Activated naive CD4-positive, alpha-beta T cell treated with anti-CD3 and anti-CD28 coated beads, Interleukin-2, amount 50 U/mL, for 24 hours (primary cell): ENCODE measurements around the gene BPGM.

Source experiments
- H3K27ac Mint-ChIP-seq: one replicate; pipeline ENCODE4 v1.8.0; 2021; ENCODE audit warnings: mild to moderate bottlenecking, mixed read lengths
- H3K27me3 Mint-ChIP-seq: one replicate; pipeline ENCODE4 v1.8.0; 2021; ENCODE audit warnings: mixed read lengths
- H3K36me3 Mint-ChIP-seq: one replicate; pipeline ENCODE4 v1.8.0; 2021; ENCODE audit warnings: mixed read lengths
- H3K4me1 Mint-ChIP-seq: one replicate; pipeline ENCODE4 v1.8.0; 2021; ENCODE audit warnings: mixed read lengths
- H3K4me3 Mint-ChIP-seq: one replicate; pipeline ENCODE4 v1.8.0; 2021; ENCODE audit warnings: mild to moderate bottlenecking, mixed read lengths
- H3K9me3 Mint-ChIP-seq: one replicate; pipeline ENCODE4 v1.8.0; 2021; ENCODE audit warnings: mixed read lengths

The BPGM gene

DNA sequence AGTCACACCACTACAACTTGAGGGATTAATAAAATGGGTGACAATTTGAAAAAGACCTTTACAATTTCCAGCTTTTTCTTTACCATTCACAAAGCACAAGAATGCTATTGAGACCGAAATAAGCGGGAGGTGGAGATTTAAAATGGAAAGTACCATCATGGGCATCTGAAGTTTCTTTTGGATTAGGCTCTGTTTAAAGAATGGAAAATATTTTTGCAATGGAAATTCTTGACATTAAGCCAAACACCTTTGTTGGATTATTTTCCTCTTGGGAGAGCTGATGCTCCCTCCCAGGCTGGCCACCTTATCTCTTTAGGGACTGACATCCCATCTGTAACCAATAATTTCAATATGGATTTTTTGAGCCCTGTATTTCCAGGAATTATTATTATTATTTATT, 62.5 kb downstream of the BPGM start:
- Mint-ChIP-seq H3K9me3 (no peaks in the 10 kb centered on the region), H3K27me3 (no peaks in the 10 kb centered on the region), H3K4me1 (peaks cover 20% of the 10 kb centered on the region), H3K36me3 (no peaks in the 10 kb centered on the region), H3K4me3 (no peak overlapping the region), H3K27ac (no peak overlapping the region)

DNA sequence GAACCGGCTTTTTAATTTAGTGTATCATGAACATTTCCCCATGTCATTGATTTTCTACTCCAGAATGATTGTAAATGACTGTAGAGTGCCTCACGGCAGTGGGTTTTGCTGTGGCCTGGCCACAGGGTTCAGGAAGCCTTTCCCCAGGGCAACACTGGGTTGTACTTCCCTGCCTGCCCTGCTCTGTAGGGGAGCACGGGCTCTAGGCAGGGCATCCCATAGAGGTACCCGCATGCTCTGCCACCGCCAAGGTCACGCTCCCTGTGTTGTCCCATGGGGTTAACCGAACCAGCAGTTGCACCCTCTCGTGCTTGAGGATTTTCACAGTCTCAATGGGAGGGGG, 63.8 kb downstream of the BPGM start:
- Mint-ChIP-seq H3K4me3 (peak overlapping the region; percentile 82), H3K27me3 (no peaks in the 10 kb centered on the region), H3K36me3 (no peaks in the 10 kb centered on the region), H3K4me1 (peaks cover 20% of the 10 kb centered on the region), H3K27ac (peak overlapping the region; percentile 92), H3K9me3 (no peaks in the 10 kb centered on the region)

DNA sequence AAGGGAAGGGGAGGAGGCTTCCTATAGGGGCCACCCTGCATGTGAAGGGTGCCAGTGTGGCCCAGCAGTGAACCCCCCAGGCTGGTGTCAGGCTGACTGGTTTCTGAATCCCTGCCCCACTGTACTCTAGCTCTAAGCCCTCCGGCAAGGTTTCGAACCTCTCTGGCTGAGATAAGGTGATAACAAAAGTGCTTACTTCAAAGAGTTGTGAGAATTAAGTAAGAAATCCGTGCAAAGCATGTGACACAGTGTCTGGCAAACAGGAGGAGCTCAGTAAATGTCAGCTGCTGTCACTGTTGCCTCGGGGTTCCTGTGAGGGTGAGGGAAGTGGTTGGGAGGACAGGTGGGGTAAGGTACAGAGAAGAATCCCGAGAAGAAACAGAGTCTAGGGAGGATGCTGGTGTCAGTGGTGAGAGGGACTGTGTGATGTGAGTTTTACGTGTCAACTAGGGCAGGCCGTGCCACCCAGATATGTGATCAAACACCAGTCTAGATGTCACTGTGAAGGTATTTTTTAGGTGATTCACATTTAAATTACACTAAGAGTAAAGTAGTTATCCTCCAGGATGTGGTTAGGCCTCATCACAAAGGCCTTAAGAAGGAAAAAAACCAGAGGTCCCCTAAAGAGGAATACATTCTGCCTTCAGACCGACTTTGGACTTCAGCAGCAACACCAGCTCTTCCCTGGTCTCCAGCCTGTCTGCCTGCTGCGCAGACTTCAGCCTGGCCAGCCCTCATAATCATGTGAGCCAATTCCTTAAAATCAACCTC, 64.4 kb downstream of the BPGM start:
- Mint-ChIP-seq H3K27me3 (no peaks in the 10 kb centered on the region), H3K4me3 (peak overlapping the region; percentile 82), H3K27ac (peak overlapping the region; percentile 92)

DNA sequence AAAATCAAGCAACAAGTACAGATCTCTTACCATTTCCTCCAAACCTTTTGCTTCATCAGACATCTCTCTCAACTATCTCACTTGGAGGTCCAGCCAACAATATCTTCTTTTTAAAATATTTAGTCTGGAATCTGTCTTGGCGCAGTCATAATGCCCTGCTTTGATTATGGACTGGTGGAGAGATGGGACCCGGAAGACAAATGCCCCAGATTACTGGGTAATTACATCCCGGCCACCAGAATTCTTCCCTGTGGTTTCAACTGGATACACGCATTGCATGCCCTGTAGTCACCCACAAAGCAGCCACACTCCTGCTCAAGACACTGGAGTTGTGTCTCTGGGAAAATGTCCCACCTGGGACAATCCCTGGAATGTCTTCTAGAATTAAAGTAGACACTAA, 65.5 kb downstream of the BPGM start:
- H3K27ac Mint-ChIP-seq: no peak overlapping the region
- no peaks in the 10 kb centered on the region for H3K36me3 Mint-ChIP-seq
- no peaks in the 10 kb centered on the region for H3K9me3 Mint-ChIP-seq
- H3K4me1 Mint-ChIP-seq: peaks cover 20% of the 10 kb centered on the region
- no peaks in the 10 kb centered on the region for H3K27me3 Mint-ChIP-seq
- H3K4me3 Mint-ChIP-seq: peak overlapping the region; percentile 38

More for the DNA sequence above, 64.4 kb downstream of the BPGM start:
- no peaks in the 10 kb centered on the region for H3K9me3 Mint-ChIP-seq
- no peaks in the 10 kb centered on the region for H3K36me3 Mint-ChIP-seq
- peaks cover 20% of the 10 kb centered on the region for H3K4me1 Mint-ChIP-seq

DNA sequence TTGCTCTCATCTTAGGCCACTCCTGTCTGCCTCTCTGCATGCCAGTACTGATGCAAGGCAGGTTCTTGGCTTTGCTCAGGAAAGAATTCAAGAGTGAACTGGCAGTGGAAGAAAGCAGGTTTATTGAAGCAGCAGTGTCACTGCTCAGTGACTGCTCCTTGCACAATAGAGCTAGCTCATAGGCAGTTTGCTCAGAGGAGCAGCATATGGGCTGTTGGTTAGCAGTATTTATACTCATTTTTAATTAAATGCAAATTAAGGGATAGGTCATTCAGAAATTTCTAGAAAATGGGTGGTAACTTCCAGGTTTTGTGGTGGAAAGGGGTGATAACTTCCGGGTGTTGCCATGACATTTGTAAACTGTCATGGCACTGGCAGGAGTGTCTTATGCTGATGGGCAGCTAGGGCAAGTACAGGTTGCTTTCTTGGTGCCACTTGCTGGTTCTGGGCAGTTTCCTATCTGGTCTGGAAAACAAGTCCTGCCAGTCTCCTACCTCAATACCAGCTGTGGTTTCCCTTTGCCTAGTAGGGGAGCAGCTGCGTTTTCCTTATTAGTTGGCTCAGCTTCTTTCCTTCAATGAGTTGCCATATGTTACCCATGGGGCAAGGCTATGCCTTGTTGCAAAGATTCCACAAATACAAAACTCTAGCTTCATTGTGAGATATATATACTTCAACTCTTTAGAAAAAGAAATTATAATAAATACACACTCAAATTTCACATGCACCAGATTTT, 68.0 kb downstream of the BPGM start:
- Mint-ChIP-seq H3K9me3 (no peaks in the 10 kb centered on the region), H3K4me1 (peaks cover 20% of the 10 kb centered on the region), H3K27me3 (no peaks in the 10 kb centered on the region), H3K36me3 (peaks cover 3% of the 10 kb centered on the region), H3K27ac (no peak overlapping the region), H3K4me3 (no peak overlapping the region)

DNA sequence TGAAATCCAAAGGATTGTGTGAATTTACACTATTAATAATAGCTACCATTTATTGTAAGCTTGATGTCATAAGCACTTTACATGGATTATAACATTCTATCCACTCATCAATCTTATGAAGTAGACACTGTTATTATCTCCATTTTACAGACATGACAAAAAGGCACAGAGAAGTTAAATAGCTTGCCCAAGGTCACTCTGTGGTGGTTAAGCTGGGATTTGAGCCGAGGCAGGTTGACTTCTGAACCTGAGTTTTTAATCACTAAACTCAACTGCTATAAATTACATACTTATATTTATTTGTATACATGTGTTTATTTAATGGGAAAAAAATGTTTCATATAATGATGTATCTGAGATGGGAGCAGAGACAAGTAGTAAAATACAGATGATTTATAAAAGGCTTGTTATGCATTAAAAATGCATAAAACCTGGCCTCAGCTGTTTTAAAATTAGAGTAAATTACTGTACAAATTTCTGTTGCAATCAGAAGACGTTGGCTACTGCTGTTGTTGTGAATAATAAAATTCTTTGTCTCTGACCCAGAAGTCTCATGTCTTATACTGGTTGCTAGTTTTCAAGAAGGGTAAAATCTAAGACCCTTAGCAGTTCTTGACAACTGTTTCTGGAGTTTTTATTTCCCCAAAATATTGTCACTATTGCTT, 71.7 kb downstream of the BPGM start:
- H3K36me3 Mint-ChIP-seq: peaks cover 3% of the 10 kb centered on the region
- no peaks in the 10 kb centered on the region for H3K9me3 Mint-ChIP-seq
- H3K27ac Mint-ChIP-seq: no peak overlapping the region
- peaks cover 3% of the 10 kb centered on the region for H3K4me1 Mint-ChIP-seq
- no peak overlapping the region for H3K4me3 Mint-ChIP-seq
- H3K27me3 Mint-ChIP-seq: no peaks in the 10 kb centered on the region

DNA sequence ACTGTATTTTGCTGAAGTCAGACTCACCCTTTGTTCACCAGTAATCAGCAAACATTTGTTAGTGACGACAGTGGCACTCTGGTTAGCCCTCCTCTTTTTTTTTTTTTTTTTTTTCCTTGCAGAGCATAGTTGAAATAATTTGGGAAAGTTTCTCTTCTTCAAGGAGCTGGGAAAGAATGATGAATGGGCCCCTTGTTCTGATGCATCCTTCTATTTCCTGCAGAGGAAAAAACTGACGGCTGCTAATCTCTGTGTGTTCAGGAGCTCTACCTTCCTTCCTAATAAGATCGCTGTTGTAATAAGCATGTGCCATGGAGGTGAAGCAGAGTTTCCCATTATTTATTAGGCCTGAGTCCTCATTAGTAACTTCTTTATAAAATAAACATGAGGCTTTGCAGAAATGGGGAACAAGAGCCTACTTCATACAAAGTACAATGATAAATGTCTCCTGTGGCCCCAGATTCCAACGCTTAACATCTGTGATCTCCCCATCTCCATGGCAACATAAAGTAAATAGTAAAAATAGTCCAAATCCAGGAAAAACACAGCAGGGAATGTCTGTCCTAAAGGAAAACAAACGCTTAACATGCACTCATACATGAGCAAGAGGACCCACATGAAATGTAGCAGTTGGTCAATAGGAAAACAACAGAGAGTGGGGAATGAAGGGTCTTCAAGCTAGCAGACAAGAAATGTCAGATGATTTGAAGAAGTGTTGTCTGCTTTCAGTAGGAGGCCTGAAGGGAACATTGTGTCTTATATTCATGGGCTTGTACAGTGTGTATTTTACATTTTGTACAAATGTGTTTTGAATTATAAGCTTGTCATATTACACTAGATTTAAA, 73.7 kb downstream of the BPGM start:
- Mint-ChIP-seq H3K9me3 (no peaks in the 10 kb centered on the region), H3K36me3 (peaks cover 3% of the 10 kb centered on the region), H3K4me3 (no peak overlapping the region), H3K4me1 (no peaks in the 10 kb centered on the region), H3K27me3 (no peaks in the 10 kb centered on the region), H3K27ac (no peak overlapping the region)

DNA sequence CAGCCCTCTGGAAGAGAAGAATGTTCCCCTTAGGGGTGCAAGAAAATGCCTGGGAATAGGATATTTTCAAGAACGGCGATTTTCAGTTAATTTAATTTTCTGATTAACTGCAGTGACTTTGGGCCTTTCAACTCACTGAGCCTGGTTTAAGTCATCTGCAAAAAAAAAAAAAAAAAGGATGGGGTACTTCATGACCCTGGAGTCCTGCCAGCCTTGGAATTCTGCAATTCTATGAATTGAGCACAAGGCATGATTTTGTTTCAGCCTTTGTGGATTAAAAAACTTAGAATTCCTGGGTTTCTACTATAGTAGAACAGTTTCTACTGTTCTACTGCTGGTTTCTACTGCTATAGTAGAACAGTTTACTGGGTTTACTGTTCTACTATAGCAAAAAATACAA, 74.5 kb downstream of the BPGM start:
- Mint-ChIP-seq H3K9me3 (no peaks in the 10 kb centered on the region), H3K36me3 (peaks cover 4% of the 10 kb centered on the region), H3K27ac (no peak overlapping the region), H3K4me1 (no peaks in the 10 kb centered on the region), H3K27me3 (no peaks in the 10 kb centered on the region), H3K4me3 (no peak overlapping the region)

DNA sequence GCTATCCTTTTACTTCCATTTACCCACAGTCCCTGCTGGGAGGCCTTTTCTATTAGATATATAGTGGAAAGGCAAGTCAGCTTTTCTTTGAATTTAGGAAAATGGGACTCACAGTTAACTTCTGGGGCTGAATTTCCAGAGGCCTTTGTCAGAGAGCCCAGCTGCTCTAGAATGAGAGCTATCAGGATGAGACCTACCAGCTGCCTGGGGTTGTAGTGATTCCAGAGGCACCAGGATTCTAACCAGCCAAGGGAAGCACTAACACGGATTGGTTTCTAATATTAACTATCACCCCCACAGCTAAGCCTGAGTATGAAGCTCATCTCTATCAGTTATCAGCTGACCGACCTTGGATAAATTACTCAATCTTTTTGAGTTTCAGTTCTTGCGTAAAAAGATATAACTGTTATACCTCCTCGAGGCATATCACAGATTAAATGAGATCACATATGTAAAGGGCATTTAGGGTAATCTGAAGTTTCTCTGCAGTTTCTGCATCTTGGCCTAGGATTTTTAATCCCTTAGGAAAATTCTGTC, 76.2 kb downstream of the BPGM start:
- H3K4me1 Mint-ChIP-seq: no peaks in the 10 kb centered on the region
- no peaks in the 10 kb centered on the region for H3K27me3 Mint-ChIP-seq
- no peak overlapping the region for H3K4me3 Mint-ChIP-seq
- H3K27ac Mint-ChIP-seq: no peak overlapping the region
- no peaks in the 10 kb centered on the region for H3K9me3 Mint-ChIP-seq
- peaks cover 5% of the 10 kb centered on the region for H3K36me3 Mint-ChIP-seq

DNA sequence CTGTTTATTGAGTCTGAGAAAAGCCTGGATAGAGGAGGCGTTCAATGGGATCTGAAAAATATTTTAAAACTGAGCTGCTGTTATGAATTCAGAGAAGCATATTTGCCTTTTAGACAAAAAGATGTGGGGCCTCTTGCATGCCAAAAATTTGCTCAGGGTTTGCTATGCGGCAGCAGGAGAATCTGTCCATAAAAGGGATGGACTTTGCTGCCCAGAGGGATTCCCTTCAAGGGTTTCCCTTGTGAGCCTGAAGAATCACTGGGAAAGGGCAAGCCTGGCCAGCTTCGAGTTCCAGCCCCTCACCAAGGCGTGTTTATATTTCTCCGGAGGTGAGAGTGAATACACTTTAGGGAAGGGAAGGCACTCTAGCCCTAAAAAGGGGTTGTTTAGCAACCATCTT, 77.2 kb downstream of the BPGM start:
- Mint-ChIP-seq H3K4me3 (no peak overlapping the region), H3K9me3 (no peaks in the 10 kb centered on the region), H3K27me3 (no peaks in the 10 kb centered on the region), H3K36me3 (peaks cover 5% of the 10 kb centered on the region), H3K27ac (no peak overlapping the region), H3K4me1 (no peaks in the 10 kb centered on the region)

DNA sequence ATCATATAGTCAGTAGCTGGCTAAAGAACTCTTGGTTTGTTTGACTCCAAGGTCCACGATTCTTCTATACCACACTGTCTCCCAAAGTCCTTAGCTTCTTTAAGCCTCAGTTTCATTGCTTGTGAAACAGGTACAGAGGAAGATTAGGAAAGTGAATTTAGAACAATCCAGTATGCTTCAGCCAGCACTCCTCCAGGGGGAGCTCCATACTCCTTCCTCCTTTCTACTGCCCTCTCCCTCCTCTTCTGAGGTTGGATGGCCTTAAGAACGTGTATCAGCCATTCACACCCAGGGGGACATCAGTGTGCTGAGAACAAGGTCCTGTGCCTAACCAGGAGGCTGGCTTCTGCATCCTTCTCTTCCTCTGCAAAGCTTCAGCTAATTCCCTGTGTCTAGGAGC, 78.0 kb downstream of the BPGM start:
- Mint-ChIP-seq H3K4me1 (no peaks in the 10 kb centered on the region), H3K27me3 (no peaks in the 10 kb centered on the region), H3K4me3 (no peak overlapping the region), H3K9me3 (no peaks in the 10 kb centered on the region), H3K27ac (no peak overlapping the region), H3K36me3 (peaks cover 3% of the 10 kb centered on the region)

DNA sequence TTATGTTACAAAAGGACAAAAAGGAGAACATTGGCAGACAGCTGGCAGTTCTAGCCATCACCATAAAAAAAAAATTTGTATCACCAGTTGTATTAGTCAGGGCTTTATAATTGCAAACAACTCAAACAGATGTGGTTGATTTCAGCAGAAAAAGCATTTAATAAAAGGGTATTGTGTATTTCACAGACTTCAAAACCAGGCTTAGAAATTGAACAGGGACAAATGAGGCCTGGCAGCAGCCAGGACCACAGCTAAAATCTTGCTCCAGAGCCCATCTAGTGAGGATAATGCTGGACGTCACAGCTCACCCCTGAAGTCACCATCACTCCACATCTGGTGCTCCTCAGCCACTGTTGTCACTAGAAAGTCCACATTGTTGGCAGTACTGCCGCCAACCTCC, 79.9 kb downstream of the BPGM start:
- H3K36me3 Mint-ChIP-seq: peaks cover 3% of the 10 kb centered on the region
- H3K27me3 Mint-ChIP-seq: no peaks in the 10 kb centered on the region
- no peaks in the 10 kb centered on the region for H3K9me3 Mint-ChIP-seq
- no peak overlapping the region for H3K27ac Mint-ChIP-seq
- no peaks in the 10 kb centered on the region for H3K4me1 Mint-ChIP-seq
- H3K4me3 Mint-ChIP-seq: no peak overlapping the region

DNA sequence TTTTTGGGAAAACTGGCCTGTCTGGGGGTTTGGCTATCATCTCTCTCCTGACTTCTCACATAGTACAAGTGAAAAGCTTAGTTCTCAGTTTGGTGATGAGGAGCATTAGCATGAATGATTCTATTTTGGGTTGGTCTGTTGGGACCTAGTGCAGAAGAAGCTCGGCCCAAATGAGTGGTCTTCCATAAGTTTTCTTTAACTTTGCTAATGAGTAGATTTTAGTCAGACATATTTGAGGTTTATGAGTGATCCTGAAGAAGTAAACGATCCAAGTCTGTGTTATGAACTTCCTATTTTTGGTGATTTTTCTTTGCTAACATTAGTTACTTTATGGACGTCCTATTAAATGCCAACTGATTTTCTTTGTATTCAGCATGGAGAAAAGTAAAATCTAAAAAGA, 81.1 kb downstream of the BPGM start:
- Mint-ChIP-seq H3K27ac (no peak overlapping the region), H3K27me3 (no peaks in the 10 kb centered on the region), H3K4me3 (no peak overlapping the region), H3K36me3 (peaks cover 3% of the 10 kb centered on the region), H3K4me1 (no peaks in the 10 kb centered on the region), H3K9me3 (no peaks in the 10 kb centered on the region)
